Neural progenitor cell (in vitro differentiated cells): Measurements from ENCODE around the gene OLAH. TPM values are rescaled to one million over a fixed set of nuclear protein-coding genes. Genes with fewer than 3 reads are reported as not detected.

ENCODE experiments used
- DNase-seq: peaks from one replicate; pipeline ENCODE4 v3.0.0-alpha.2; 2016; ENCODE audit warnings: low spot score
- H2AFZ ChIP-seq: fragments of 200-600 bp; sonication (generic); replicated peaks from 2 replicates; pipeline ENCODE4 v1.6.1; 2016; ENCODE audit warnings: antibody characterized with exemption
- H3F3A ChIP-seq: fragments of 200-600 bp; sonication (generic); 2 replicates; pipeline ENCODE4 v1.6.1; 2016; ENCODE audit warnings: antibody characterized with exemption, low read depth
- H3K27ac ChIP-seq: fragments of 200-600 bp; sonication (generic); 2 replicates; pipeline ENCODE4 v1.5.1; 2016; ENCODE audit warnings: mild to moderate bottlenecking
- H3K27me3 ChIP-seq: fragments of 200-600 bp; sonication (generic); 2 replicates; pipeline ENCODE4 v1.6.1; 2016; ENCODE audit warnings: mild to moderate bottlenecking, moderate library complexity
- H3K36me3 ChIP-seq: fragments of 200-600 bp; sonication (generic); 2 replicates; pipeline ENCODE4 v1.5.1; 2016
- H3K4me1 ChIP-seq: fragments of 200-600 bp; sonication (generic); 2 replicates; pipeline ENCODE4 v1.6.1; 2016; ENCODE audit warnings: mixed run types
- H3K4me2 ChIP-seq: fragments of 200-600 bp; sonication (generic); 2 replicates; pipeline ENCODE4 v1.6.1; 2016
- H3K4me3 ChIP-seq: fragments of 200-600 bp; sonication (generic); 2 replicates; pipeline ENCODE4 v1.5.1; 2016
- H3K79me2 ChIP-seq: fragments of 200-600 bp; sonication (generic); 2 replicates; pipeline ENCODE4 v1.6.1; 2016; ENCODE audit warnings: low read depth
- H3K9ac ChIP-seq: fragments of 200-600 bp; sonication (generic); 2 replicates; pipeline ENCODE4 v1.6.1; 2016
- H3K9me3 ChIP-seq: fragments of 200-600 bp; sonication (generic); 2 replicates; pipeline ENCODE4 v1.5.1; 2016; ENCODE audit warnings: low read depth
- H4K20me1 ChIP-seq: fragments of 200-600 bp; sonication (generic); 2 replicates; pipeline ENCODE4 v1.6.1; 2016; ENCODE audit warnings: low read depth
- H3K27ac Mint-ChIP-seq: 3 replicates; pipeline ENCODE4 v1.8.0; 2021; ENCODE audit warnings: mixed read lengths
- H3K27me3 Mint-ChIP-seq: 2 replicates; pipeline ENCODE4 v1.8.0; 2022; ENCODE audit warnings: low read depth, mild to moderate bottlenecking, inconsistent platforms, moderate library complexity, mixed read lengths; ENCODE audit not compliant: insufficient read depth
- H3K36me3 Mint-ChIP-seq: 3 replicates; pipeline ENCODE4 v1.8.0; 2021; ENCODE audit warnings: mixed read lengths
- H3K4me1 Mint-ChIP-seq: 3 replicates; pipeline ENCODE4 v1.8.0; 2021; ENCODE audit warnings: mixed read lengths
- H3K4me3 Mint-ChIP-seq: 3 replicates; pipeline ENCODE4 v1.8.0; 2021; ENCODE audit warnings: mild to moderate bottlenecking, moderate library complexity, mixed read lengths
- H3K9me3 Mint-ChIP-seq: 3 replicates; pipeline ENCODE4 v1.8.0; 2020; ENCODE audit warnings: mixed read lengths
- EZH2 ChIP-seq: fragments of 200-600 bp; sonication (generic); IDR thresholded peaks from 2 replicates; pipeline ENCODE4 v1.6.1; 2017; ENCODE audit warnings: antibody characterized with exemption, mild to moderate bottlenecking, moderate library complexity
- EZH2phosphoT487 ChIP-seq: fragments of 200-600 bp; sonication (generic); IDR thresholded peaks from 2 replicates; pipeline ENCODE4 v1.6.1; 2017; ENCODE audit warnings: antibody characterized with exemption
- total RNA-seq: library from RNA; depleted of rRNA; stranded (reverse); fragments of >200 nt; gene quantifications from 2 replicates; pipeline ENCODE4 v1.2.3, GENCODE V29; 2015; ENCODE audit warnings: low replicate concordance
- TF ChIP-seq, protein P1 (sequence below): fragments of 200-600 bp; sonication (generic); IDR thresholded peaks from 2 replicates; pipeline ENCODE4 v1.5.1; 2017; ENCODE audit warnings: antibody characterized with exemption, mild to moderate bottlenecking

OLAH gene
- total RNA-seq, 1 donor from 2014 or later: not detected

- peaks cover 13% of the 10 kb centered on the region for H3K36me3 ChIP-seq
- TF ChIP-seq, protein P1, sequence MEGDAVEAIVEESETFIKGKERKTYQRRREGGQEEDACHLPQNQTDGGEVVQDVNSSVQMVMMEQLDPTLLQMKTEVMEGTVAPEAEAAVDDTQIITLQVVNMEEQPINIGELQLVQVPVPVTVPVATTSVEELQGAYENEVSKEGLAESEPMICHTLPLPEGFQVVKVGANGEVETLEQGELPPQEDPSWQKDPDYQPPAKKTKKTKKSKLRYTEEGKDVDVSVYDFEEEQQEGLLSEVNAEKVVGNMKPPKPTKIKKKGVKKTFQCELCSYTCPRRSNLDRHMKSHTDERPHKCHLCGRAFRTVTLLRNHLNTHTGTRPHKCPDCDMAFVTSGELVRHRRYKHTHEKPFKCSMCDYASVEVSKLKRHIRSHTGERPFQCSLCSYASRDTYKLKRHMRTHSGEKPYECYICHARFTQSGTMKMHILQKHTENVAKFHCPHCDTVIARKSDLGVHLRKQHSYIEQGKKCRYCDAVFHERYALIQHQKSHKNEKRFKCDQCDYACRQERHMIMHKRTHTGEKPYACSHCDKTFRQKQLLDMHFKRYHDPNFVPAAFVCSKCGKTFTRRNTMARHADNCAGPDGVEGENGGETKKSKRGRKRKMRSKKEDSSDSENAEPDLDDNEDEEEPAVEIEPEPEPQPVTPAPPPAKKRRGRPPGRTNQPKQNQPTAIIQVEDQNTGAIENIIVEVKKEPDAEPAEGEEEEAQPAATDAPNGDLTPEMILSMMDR: no peak
- H4K20me1 ChIP-seq: no peaks in the 10 kb centered on the region
- no peaks in the 10 kb centered on the region for H3F3A ChIP-seq
- no peak overlapping the region for H2AFZ ChIP-seq
- no peaks in the 10 kb centered on the region for H3K9me3 ChIP-seq
- no peak overlapping the region for H3K9ac ChIP-seq
- no peaks in the 10 kb centered on the region for H3K9me3 Mint-ChIP-seq
- H3K27ac ChIP-seq: no peak overlapping the region
- H3K36me3 Mint-ChIP-seq: peaks cover 16% of the 10 kb centered on the region
- H3K27me3 Mint-ChIP-seq: no peaks in the 10 kb centered on the region
- H3K4me1 Mint-ChIP-seq: no peaks in the 10 kb centered on the region
- H3K4me3 Mint-ChIP-seq: no peak overlapping the region
- H3K4me3 ChIP-seq: no peak overlapping the region
- H3K4me1 ChIP-seq: no peaks in the 10 kb centered on the region
- no peak for DNase-seq
- H3K27ac Mint-ChIP-seq: no peak overlapping the region
- no peaks in the 10 kb centered on the region for H3K79me2 ChIP-seq
- no peak overlapping the region for H3K4me2 ChIP-seq
- H3K27me3 ChIP-seq: no peaks in the 10 kb centered on the region
These were observed 70.0 kb downstream of the OLAH start for GRCh38 chr10:15113766-15114165.

- H3K36me3 ChIP-seq: peaks cover 13% of the 10 kb centered on the region
- Mint-ChIP-seq H3K27ac (no peak overlapping the region), H3K4me3 (no peak overlapping the region), H3K27me3 (no peaks in the 10 kb centered on the region), H3K4me1 (no peaks in the 10 kb centered on the region), H3K36me3 (peaks cover 23% of the 10 kb centered on the region), H3K9me3 (no peaks in the 10 kb centered on the region)
- TF ChIP-seq EZH2: no peak
- no peak for TF ChIP-seq EZH2phosphoT487
- TF ChIP-seq, protein P1: no peak
- no peak overlapping the region for H3K9ac ChIP-seq
- no peak overlapping the region for H3K4me3 ChIP-seq
- no peak overlapping the region for H2AFZ ChIP-seq
- H3K9me3 ChIP-seq: no peaks in the 10 kb centered on the region
- H3K79me2 ChIP-seq: no peaks in the 10 kb centered on the region
- no peak for DNase-seq
- no peaks in the 10 kb centered on the region for H3K27me3 ChIP-seq
- no peak overlapping the region for H3K4me2 ChIP-seq
- no peak overlapping the region for H3K27ac ChIP-seq
- no peaks in the 10 kb centered on the region for H3F3A ChIP-seq
- no peaks in the 10 kb centered on the region for H4K20me1 ChIP-seq
- no peaks in the 10 kb centered on the region for H3K4me1 ChIP-seq
These were observed 72.5 kb downstream of the OLAH start for GRCh38 chr10:15116225-15116624.

DNA sequence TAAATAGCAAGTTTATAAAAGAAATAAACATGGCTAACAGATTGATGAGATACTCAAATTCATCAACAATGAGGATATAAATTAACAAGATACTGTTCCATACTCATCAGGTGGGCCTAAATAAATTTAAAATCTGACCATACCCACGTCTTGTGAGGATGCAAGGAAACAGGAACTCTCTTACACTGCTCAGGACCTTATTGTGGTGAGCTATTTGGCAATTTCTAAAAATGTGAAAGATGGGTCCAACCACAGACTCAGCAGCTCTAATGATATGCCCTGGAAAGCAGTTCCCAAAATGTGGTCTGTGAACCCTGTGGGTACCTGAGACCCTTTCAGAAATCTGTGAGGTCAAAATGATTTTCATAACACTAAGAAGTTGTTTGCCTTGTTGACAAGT is 74.9 kb downstream of the OLAH start:
- TF ChIP-seq EZH2phosphoT487 (no peak), EZH2 (no peak)
- TF ChIP-seq, protein P1: no peak
- no peak for DNase-seq
- Mint-ChIP-seq H3K9me3 (no peaks in the 10 kb centered on the region), H3K4me3 (no peak overlapping the region), H3K27ac (no peak overlapping the region), H3K4me1 (no peaks in the 10 kb centered on the region), H3K36me3 (peaks cover 18% of the 10 kb centered on the region), H3K27me3 (no peaks in the 10 kb centered on the region)
- Histone ChIP-seq H3K4me3 (no peak overlapping the region), H3K4me2 (no peak overlapping the region), H3K27ac (no peak overlapping the region), H3F3A (no peaks in the 10 kb centered on the region), H3K9me3 (no peaks in the 10 kb centered on the region), H4K20me1 (no peaks in the 10 kb centered on the region), H3K4me1 (no peaks in the 10 kb centered on the region), H2AFZ (no peak overlapping the region), H3K36me3 (peaks cover 13% of the 10 kb centered on the region), H3K79me2 (no peaks in the 10 kb centered on the region), H3K27me3 (no peaks in the 10 kb centered on the region), H3K9ac (no peak overlapping the region)

DNA sequence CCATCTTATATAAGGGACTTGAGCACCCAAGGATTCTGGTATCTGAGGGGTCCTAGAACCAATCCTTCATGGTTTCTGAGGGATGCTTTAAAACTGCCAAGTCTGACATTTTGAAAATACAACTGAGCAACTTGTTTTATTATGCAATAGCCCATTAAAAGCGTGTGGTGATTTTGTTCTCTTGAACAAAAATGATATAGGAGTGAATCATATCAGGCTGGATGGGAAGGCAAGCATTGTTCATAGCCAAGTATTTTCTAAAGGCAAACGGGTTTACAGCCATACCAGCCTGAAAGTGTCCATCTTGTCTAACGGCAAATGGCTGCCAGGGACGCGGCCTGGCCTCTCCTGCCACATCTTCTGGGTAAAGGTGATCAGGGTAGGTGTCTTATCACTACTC is 76.8 kb downstream of the OLAH start:
- H3K27me3 ChIP-seq: no peaks in the 10 kb centered on the region
- H3K4me1 Mint-ChIP-seq: no peaks in the 10 kb centered on the region
- H3K36me3 Mint-ChIP-seq: peaks cover 19% of the 10 kb centered on the region
- no peaks in the 10 kb centered on the region for H4K20me1 ChIP-seq
- no peaks in the 10 kb centered on the region for H3K9me3 Mint-ChIP-seq
- no peak overlapping the region for H3K4me2 ChIP-seq
- no peak overlapping the region for H3K4me3 Mint-ChIP-seq
- no peaks in the 10 kb centered on the region for H3K9me3 ChIP-seq
- DNase-seq: no peak
- no peaks in the 10 kb centered on the region for H3F3A ChIP-seq
- H3K4me1 ChIP-seq: no peaks in the 10 kb centered on the region
- H3K9ac ChIP-seq: no peak overlapping the region
- peaks cover 13% of the 10 kb centered on the region for H3K36me3 ChIP-seq
- no peak overlapping the region for H3K4me3 ChIP-seq
- no peak overlapping the region for H2AFZ ChIP-seq
- no peak for TF ChIP-seq EZH2
- no peak for TF ChIP-seq EZH2phosphoT487
- TF ChIP-seq, protein P1: no peak
- no peak overlapping the region for H3K27ac Mint-ChIP-seq
- H3K27ac ChIP-seq: no peak overlapping the region
- no peaks in the 10 kb centered on the region for H3K79me2 ChIP-seq
- H3K27me3 Mint-ChIP-seq: no peaks in the 10 kb centered on the region
